Measurements from ENCODE around the gene ADAMTS2. TPM values are rescaled to one million over a fixed set of nuclear protein-coding genes. Genes with fewer than 3 reads are reported as not detected.

The ADAMTS2 gene
- total and polyA plus RNA-seq, 2 of the 4 experiments (the other 2 are of a cell fraction), result 19.0 to 58.8 TPM

DNA sequence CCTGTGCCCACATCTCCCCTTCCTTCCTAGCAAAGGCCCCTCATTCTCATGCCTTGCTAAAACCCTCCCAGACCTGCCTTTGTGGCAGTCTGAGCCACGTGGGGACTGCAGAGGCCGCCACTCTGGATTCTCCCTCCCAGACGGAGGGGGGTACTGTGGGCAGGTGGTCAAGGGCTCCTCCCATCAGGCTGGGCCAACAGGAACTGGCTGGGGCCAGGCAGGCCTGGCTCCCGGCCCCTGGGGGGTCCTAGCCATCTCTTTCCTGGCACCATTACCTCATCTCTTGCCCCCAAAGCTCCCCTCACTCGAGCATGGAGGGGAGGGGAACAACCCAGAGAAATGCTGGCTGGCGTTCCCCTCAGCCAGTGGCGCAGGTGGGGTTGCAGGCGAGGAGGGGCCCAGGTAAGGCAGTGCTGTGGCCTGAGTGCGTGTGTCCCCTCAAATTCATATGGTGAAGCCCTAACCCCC lies 196.5 kb downstream of the ADAMTS2 start:
- ChIA-PET CTCF (no interaction called here), POLR2A (ENCODE audit: unreplicated experiment) (interaction anchor here (0.5 to 0.6 kb wide), 2 partner anchors 196 to 345 kb away, joined by 3 to 6 read pairs; no protein-coding TSS in a partner anchor)
- Histone ChIP-seq H3K9me1 (ENCODE audit: insufficient read depth, low read length) (no peaks in the 10 kb centered on the region), H3K4me3 (ENCODE audit: insufficient read depth, low read depth, low read length) (no peak overlapping the region), H3K27ac (ENCODE audit: insufficient read depth, low read length) (no peak overlapping the region), H2BK120ac (ENCODE audit: low read depth, low read length) (no peak overlapping the region), H2AK9ac (replicated peaks; ENCODE audit: low read depth, low read length, poor library complexity) (no peak overlapping the region), H4K20me1 (ENCODE audit: insufficient read depth, low read length) (no peaks in the 10 kb centered on the region), H4K5ac (ENCODE audit: low read depth, low read length) (no peak overlapping the region), H2BK5ac (ENCODE audit: low read depth, low read length, poor library complexity, severe bottlenecking) (no peak overlapping the region), H4K8ac (ENCODE audit: low read depth in 2 of 2, low read length in 2 of 2) (no peak overlapping the region), H2BK20ac (ENCODE audit: low read depth, low read length) (no peak overlapping the region), H3K79me1 (ENCODE audit: low read depth in 1 of 2, low read length in 2 of 2) (no peaks in the 10 kb centered on the region), H3K18ac (ENCODE audit: low read depth, low read length) (no peak overlapping the region), H3K27me3 (ENCODE audit: control insufficient read depth, insufficient read depth, low read length) (no peaks in the 10 kb centered on the region), H3K36me3 (ENCODE audit: control insufficient read depth, insufficient read depth, low read length) (peaks cover 34% of the 10 kb centered on the region), H3K9me3 (ENCODE audit: control insufficient read depth, insufficient read depth, low read length) (no peaks in the 10 kb centered on the region), H2BK15ac (ENCODE audit: low read depth, low read length) (no peak overlapping the region), H3K23ac (ENCODE audit: low read depth, low read length) (no peak overlapping the region), H3K9ac (ENCODE audit: low read depth, low read length) (no peak overlapping the region), H3K56ac (ENCODE audit: extremely low read depth, insufficient read depth, low read length) (no peak overlapping the region), H2AK5ac (ENCODE audit: low read depth, low read length) (no peak overlapping the region), H2AFZ (replicated peaks; ENCODE audit: low read length, poor library complexity) (no peak overlapping the region), H3K4me1 (ENCODE audit: control insufficient read depth, insufficient read depth, low read length) (no peaks in the 10 kb centered on the region), H3K4ac (ENCODE audit: low read depth, low read length) (no peak overlapping the region), H4K91ac (ENCODE audit: insufficient read depth, low read depth, low read length) (no peak overlapping the region), H3K4me2 (ENCODE audit: low read depth, low read length) (no peak overlapping the region), H3K14ac (replicated peaks; ENCODE audit: low read depth, low read length) (no peak overlapping the region)
- DNase-seq (no peak), ATAC-seq (ENCODE audit: low read depth) (no peak)
- TF ChIP-seq SMC3 (IDR thresholded peaks at IDR 0.05; ENCODE audit: low read depth, low read length), result no peak
- no peak for TF ChIP-seq MAZ (IDR thresholded peaks at IDR 0.05; ENCODE audit: borderline replicate concordance, low read depth, low read length)
- TF ChIP-seq NFE2L2 (IDR thresholded peaks at IDR 0.05; ENCODE audit: low read depth, low read length), result no peak
- no peak for TF ChIP-seq BHLHE40 (IDR thresholded peaks at IDR 0.05; ENCODE audit: low read depth, low read length)
- TF ChIP-seq CTCF (conservative IDR thresholded peaks at IDR 0.05; ENCODE audit: low read depth, low read length), result no peak
- TF ChIP-seq, protein P1, sequence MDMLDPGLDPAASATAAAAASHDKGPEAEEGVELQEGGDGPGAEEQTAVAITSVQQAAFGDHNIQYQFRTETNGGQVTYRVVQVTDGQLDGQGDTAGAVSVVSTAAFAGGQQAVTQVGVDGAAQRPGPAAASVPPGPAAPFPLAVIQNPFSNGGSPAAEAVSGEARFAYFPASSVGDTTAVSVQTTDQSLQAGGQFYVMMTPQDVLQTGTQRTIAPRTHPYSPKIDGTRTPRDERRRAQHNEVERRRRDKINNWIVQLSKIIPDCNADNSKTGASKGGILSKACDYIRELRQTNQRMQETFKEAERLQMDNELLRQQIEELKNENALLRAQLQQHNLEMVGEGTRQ (IDR thresholded peaks at IDR 0.05; ENCODE audit: low read depth, low read length), result no peak
- TF ChIP-seq FOS (IDR thresholded peaks at IDR 0.05; ENCODE audit: low read depth, low read length), result no peak
- no peak for TF ChIP-seq MAFK (IDR thresholded peaks at IDR 0.05; ENCODE audit: low read depth, low read length)
- no peak for TF ChIP-seq ELK1 (IDR thresholded peaks at IDR 0.05; ENCODE audit: borderline replicate concordance, low read depth, low read length)
- TF ChIP-seq CHD1 (IDR thresholded peaks at IDR 0.05; ENCODE audit: low read depth, low read length), result no peak
- no peak for TF ChIP-seq POLR2A (IDR thresholded peaks at IDR 0.05; ENCODE audit: low read depth, low read length)
- no peak for TF ChIP-seq RFX5 (IDR thresholded peaks at IDR 0.05; ENCODE audit: low read depth, low read length)
- TF ChIP-seq MXI1 (IDR thresholded peaks at IDR 0.05; ENCODE audit: borderline replicate concordance, low read depth, low read length), result no peak
- no peak for TF ChIP-seq CEBPB (IDR thresholded peaks at IDR 0.05; ENCODE audit: low read depth, low read length)
- TF ChIP-seq RAD21 (IDR thresholded peaks at IDR 0.05; ENCODE audit: low read length), result no peak
- no peak for TF ChIP-seq RCOR1 (IDR thresholded peaks at IDR 0.05; ENCODE audit: insufficient replicate concordance, low read length)
- BruUV-seq (replicated peaks), result no TSS peak
- no CpG with 5 or more reads among the region's 9 CpGs for WGBS, 2 experiments (ENCODE audit: extremely low coverage in 2 of 2, insufficient read length in 1 of 2)
- intact Hi-C loops (cut with micrococcal nuclease), result no loop called here
- in situ Hi-C loops (cut with MboI; ENCODE audit: low sequenced_read_pairs), result no loop called here
- dilution Hi-C loops (cut with HindIII; ENCODE audit: low sequenced_read_pairs, unreplicated experiment), result no loop called here
